ENCODE data around the gene NUBPL.

- TF ChIP-seq, protein P1, sequence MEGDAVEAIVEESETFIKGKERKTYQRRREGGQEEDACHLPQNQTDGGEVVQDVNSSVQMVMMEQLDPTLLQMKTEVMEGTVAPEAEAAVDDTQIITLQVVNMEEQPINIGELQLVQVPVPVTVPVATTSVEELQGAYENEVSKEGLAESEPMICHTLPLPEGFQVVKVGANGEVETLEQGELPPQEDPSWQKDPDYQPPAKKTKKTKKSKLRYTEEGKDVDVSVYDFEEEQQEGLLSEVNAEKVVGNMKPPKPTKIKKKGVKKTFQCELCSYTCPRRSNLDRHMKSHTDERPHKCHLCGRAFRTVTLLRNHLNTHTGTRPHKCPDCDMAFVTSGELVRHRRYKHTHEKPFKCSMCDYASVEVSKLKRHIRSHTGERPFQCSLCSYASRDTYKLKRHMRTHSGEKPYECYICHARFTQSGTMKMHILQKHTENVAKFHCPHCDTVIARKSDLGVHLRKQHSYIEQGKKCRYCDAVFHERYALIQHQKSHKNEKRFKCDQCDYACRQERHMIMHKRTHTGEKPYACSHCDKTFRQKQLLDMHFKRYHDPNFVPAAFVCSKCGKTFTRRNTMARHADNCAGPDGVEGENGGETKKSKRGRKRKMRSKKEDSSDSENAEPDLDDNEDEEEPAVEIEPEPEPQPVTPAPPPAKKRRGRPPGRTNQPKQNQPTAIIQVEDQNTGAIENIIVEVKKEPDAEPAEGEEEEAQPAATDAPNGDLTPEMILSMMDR (IDR thresholded peaks at IDR 0.05), result no peak
- TF ChIP-seq POLR2A (IDR thresholded peaks at IDR 0.05) (no peak), EP300 (IDR thresholded peaks at IDR 0.05) (no peak)
These were observed 31.4 kb downstream of the NUBPL start for GRCh38 chr14:31592631-31593030.
